Ectodermal cell (in vitro differentiated cells): Measurements from ENCODE around the gene SLC9A2.

ENCODE experiments used
- H3K27ac ChIP-seq: 2 replicates; pipeline ENCODE4 v1.7.0; 2013; ENCODE audit warnings: mild to moderate bottlenecking, low read depth, low read length; ENCODE audit not compliant: insufficient read depth, poor library complexity, severe bottlenecking
- H3K27me3 ChIP-seq: 2 replicates; pipeline ENCODE4 v1.7.0; 2013; ENCODE audit warnings: mild to moderate bottlenecking, low read length; ENCODE audit not compliant: insufficient read depth, control insufficient read depth, poor library complexity, severe bottlenecking
- H3K36me3 ChIP-seq: one replicate; pipeline ENCODE4 v1.7.0; 2013; ENCODE audit warnings: low read length; ENCODE audit not compliant: control insufficient read depth, insufficient read depth
- H3K4me1 ChIP-seq: one replicate; pipeline ENCODE4 v1.7.0; 2013; ENCODE audit warnings: low read length; ENCODE audit not compliant: control insufficient read depth, insufficient read depth
- H3K4me3 ChIP-seq: 2 replicates; pipeline ENCODE4 v1.7.0; 2013; ENCODE audit warnings: low read depth, low read length, control low read depth; ENCODE audit not compliant: insufficient read depth
- H3K9me3 ChIP-seq: 2 replicates; pipeline ENCODE4 v1.7.0; 2013; ENCODE audit warnings: mild to moderate bottlenecking, low read length, moderate library complexity; ENCODE audit not compliant: control insufficient read depth
- WGBS, 2 experiments: methylation state at CpG; one replicate each; pipeline ENCODE4 v1.1.7; 2013; ENCODE audit warnings: missing lambda C conversion rate in 2 of 2; 5-methylcytosine and 5-hydroxymethylcytosine counted together

SLC9A2 gene

DNA sequence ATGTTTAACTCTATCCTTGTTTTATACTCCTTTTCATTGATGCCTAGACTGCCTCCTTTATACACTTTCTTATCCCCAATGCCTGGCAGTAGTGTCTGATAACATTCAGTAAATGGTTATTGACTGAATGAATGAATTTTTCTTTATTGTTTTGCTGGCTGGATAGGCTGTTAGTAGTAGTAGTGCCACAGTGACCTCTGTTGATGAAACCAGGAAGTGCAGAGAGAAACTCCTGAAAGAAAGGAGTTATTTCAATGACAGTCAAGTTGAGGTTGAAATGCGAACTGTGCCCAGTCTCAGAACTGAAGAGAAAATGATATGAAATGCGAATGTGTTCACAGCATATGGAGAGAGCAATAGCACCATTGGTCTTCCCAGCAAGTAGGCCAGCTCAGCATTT is 26.8 kb upstream of the SLC9A2 start:
- Histone ChIP-seq H3K4me1 (no peaks in the 10 kb centered on the region), H3K27ac (no peak overlapping the region), H3K9me3 (no peaks in the 10 kb centered on the region), H3K4me3 (no peak overlapping the region), H3K27me3 (no peaks in the 10 kb centered on the region), H3K36me3 (no peaks in the 10 kb centered on the region)
- WGBS, 2 experiments = 91 to 98% methylated on average over 2 of the region's 2 CpGs

DNA sequence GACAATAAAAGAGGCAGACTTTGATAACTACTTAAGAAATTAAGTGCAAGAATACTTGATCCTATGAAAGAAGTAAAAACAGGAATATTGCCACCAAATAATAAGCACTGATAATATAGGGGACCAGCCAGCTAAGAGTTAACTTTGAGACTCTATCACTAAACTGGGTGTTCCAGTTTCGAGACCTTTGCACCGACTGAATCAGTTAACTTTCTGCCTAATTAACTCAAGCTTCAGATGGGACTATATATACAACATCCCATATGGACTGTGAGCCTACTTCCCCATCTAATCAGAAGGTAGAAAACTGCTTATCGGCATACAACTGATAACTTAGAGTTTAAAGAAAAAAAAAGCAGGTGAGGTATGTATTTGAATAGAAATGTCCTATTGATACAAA is 25.8 kb upstream of the SLC9A2 start:
- Histone ChIP-seq H3K9me3 (no peaks in the 10 kb centered on the region), H3K4me3 (no peak overlapping the region), H3K27ac (no peak overlapping the region), H3K27me3 (no peaks in the 10 kb centered on the region), H3K36me3 (no peaks in the 10 kb centered on the region), H3K4me1 (no peaks in the 10 kb centered on the region)
- WGBS, 2 experiments = 89 to 93% methylated on average over 2 to 3 of the region's 3 CpGs

DNA sequence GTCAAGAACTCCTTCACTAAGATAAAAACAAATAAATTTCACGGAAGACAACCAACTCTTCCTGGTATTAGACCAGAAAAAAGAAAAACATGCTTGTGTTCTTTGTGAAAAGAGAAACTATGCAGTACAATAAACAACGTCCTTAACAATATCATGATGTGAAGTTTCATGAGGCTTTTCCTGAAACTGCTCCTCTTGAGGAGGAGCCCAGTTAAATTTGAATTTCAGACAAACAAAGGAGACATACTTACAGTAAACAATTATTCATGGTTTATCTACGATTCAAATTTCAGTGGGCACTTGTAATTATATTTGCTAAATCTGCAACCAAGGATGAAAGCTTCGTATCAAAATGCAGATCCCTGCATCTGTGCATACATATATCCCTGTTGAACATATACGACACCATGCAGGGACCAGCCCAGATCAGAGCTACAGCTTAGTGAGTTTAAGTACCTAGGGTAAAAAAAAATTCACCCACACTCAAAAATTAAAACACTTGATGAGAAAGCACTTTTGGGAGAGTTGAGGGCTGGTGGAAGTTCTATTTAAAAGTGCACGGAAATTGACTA is 24.8 kb upstream of the SLC9A2 start:
- H3K27me3 ChIP-seq = no peaks in the 10 kb centered on the region
- 81 to 91% methylated on average over 3 to 6 of the region's 6 CpGs for WGBS, 2 experiments

DNA sequence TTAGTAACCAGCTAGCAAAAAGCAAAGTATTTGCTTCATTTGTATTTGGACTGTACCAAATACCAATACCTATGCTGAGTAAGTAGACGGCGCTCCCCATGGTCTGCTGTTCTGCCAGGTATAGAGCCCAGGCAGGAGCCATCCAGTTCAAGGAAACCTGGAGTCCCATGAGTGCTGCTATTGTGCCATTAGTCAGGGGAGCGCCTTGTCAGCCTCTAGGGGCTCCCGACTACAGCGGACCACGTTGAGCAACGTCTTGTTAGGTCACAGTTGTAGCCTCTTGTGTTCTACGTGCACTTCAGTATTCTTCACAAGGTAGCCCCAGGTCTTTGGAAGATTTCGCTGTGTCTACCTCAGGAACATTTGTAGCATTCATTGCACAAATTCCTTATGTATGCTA is 21.6 kb upstream of the SLC9A2 start:
- WGBS, 2 experiments = 70 to 72% methylated on average over 8 to 9 of the region's 9 CpGs
- no peaks in the 10 kb centered on the region for H3K36me3 ChIP-seq
- H3K9me3 ChIP-seq = no peaks in the 10 kb centered on the region
- H3K4me1 ChIP-seq = no peaks in the 10 kb centered on the region
- no peaks in the 10 kb centered on the region for H3K27me3 ChIP-seq
- no peak overlapping the region for H3K4me3 ChIP-seq
- no peak overlapping the region for H3K27ac ChIP-seq

More for the DNA sequence above, 24.8 kb upstream of the SLC9A2 start:
- no peak overlapping the region for H3K27ac ChIP-seq
- no peaks in the 10 kb centered on the region for H3K36me3 ChIP-seq
- no peaks in the 10 kb centered on the region for H3K4me1 ChIP-seq
- H3K9me3 ChIP-seq = no peaks in the 10 kb centered on the region
- no peak overlapping the region for H3K4me3 ChIP-seq

DNA sequence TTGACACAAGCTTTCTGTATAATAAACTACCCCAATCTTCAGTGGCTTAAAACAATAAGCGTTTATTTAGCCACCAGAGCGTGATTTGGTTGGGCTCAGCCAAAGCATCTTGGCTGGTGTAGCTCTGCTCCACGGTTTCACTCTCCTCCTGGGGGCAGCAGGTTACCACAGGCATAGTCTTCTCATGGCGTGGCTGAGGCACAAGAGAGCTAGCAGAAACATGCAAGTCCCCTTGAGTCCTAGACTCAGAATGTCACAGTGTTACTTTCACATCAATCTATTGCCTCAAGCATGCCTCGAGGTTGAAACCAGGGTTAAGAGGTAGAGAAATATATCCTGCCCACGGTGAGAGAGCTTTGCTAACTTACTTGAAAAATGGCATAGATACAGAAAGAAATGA is 19.9 kb upstream of the SLC9A2 start:
- Histone ChIP-seq H3K27me3 (no peaks in the 10 kb centered on the region), H3K27ac (no peak overlapping the region), H3K9me3 (no peaks in the 10 kb centered on the region), H3K36me3 (no peaks in the 10 kb centered on the region), H3K4me1 (no peaks in the 10 kb centered on the region), H3K4me3 (no peak overlapping the region)
- WGBS, 2 experiments = 73 to 75% methylated on average over 6 of the region's 6 CpGs

DNA sequence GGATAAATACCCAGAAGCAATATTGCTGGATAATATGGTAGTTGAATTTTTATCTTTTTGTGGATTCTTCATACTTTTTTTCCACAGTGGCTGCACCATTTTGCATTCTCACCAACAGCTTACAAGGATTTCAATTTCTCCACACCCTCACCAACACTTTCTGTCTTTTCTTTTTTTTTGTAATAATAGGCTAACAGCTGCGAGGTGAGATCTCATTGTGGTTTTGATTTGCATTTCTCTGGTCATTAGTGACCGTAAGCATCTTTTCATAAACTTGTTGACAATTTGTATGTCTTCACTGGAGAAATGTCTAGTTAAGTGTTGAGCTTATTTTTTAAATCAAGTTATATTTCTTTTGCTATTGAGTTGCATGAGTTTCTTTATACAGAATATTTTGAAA is 17.6 kb upstream of the SLC9A2 start:
- no peak overlapping the region for H3K4me3 ChIP-seq
- H3K27me3 ChIP-seq = no peaks in the 10 kb centered on the region
- no peaks in the 10 kb centered on the region for H3K4me1 ChIP-seq
- 91 to 100% methylated on average over 2 of the region's 2 CpGs for WGBS, 2 experiments
- H3K27ac ChIP-seq = no peak overlapping the region
- no peaks in the 10 kb centered on the region for H3K9me3 ChIP-seq
- H3K36me3 ChIP-seq = no peaks in the 10 kb centered on the region

DNA sequence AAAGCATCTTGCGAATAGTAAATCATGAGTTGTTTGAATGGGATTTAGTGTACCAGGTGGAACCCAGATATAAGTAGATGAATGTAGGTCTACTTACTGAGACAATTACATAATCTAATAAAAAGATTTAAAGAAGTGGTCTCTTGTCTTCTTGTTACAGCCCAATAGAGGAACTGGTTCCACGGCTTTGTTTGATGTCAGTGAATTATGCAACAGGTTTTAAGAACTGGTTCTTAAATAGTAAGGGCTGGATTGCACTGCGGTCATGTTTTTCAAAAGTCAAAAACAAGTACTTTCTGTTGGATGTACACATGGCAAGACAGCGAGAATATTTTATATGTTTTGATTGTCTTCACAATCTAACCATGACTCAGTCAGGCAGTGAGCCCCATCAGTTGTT is 15.4 kb upstream of the SLC9A2 start:
- Histone ChIP-seq H3K4me1 (no peaks in the 10 kb centered on the region), H3K27me3 (no peaks in the 10 kb centered on the region), H3K27ac (no peak overlapping the region), H3K4me3 (no peak overlapping the region), H3K36me3 (no peaks in the 10 kb centered on the region), H3K9me3 (no peaks in the 10 kb centered on the region)
- WGBS, 2 experiments = 95 to 98% methylated on average over 3 of the region's 4 CpGs

DNA sequence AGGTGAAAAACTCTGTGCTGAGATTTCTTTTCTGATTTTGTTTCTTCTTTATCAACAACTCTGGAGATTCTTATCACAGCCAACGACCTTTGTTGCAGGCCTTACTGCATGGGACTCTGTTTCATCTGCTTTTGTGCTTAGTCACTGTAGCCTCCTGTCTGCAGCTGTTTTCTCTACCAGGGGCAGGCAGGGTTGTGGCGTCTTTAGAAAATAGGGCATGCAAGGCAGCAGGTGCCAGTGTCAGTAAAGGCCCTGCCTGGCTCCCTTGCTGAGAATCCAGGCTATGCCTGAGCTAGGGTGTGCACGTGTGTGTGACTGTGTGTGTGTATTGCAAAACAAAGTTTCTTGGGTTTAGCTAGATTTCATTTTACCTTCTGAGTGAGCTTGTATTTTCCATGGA is 14.6 kb upstream of the SLC9A2 start:
- H3K36me3 ChIP-seq = no peaks in the 10 kb centered on the region
- no peaks in the 10 kb centered on the region for H3K4me1 ChIP-seq
- no peak overlapping the region for H3K4me3 ChIP-seq
- 54 to 55% methylated on average over 3 of the region's 3 CpGs for WGBS, 2 experiments
- H3K9me3 ChIP-seq = no peaks in the 10 kb centered on the region
- no peak overlapping the region for H3K27ac ChIP-seq
- H3K27me3 ChIP-seq = no peaks in the 10 kb centered on the region

DNA sequence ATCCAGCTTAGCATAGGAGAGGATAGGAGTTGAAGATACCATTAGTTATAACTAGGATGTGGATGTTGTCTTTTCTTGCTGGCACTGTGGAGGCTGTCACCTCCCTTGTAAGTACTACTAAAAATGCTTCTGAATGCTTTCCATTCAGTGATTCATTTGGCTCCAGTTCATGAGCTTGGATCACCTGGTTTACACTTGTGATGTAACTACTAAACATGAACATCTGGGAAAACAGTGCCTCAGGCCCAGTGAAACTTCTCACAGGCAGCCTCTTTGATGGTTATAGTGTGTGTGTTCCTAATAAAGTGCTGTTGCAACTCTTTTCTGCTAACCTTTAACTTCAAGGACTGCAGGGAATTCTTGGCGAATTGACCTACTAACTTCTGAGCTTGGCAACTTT is 13.0 kb upstream of the SLC9A2 start:
- Histone ChIP-seq H3K4me3 (no peak overlapping the region), H3K9me3 (no peaks in the 10 kb centered on the region), H3K27me3 (no peaks in the 10 kb centered on the region), H3K36me3 (no peaks in the 10 kb centered on the region), H3K27ac (no peak overlapping the region), H3K4me1 (no peaks in the 10 kb centered on the region)
- 88 to 95% methylated on average over 1 of the region's 1 CpG for WGBS, 2 experiments

DNA sequence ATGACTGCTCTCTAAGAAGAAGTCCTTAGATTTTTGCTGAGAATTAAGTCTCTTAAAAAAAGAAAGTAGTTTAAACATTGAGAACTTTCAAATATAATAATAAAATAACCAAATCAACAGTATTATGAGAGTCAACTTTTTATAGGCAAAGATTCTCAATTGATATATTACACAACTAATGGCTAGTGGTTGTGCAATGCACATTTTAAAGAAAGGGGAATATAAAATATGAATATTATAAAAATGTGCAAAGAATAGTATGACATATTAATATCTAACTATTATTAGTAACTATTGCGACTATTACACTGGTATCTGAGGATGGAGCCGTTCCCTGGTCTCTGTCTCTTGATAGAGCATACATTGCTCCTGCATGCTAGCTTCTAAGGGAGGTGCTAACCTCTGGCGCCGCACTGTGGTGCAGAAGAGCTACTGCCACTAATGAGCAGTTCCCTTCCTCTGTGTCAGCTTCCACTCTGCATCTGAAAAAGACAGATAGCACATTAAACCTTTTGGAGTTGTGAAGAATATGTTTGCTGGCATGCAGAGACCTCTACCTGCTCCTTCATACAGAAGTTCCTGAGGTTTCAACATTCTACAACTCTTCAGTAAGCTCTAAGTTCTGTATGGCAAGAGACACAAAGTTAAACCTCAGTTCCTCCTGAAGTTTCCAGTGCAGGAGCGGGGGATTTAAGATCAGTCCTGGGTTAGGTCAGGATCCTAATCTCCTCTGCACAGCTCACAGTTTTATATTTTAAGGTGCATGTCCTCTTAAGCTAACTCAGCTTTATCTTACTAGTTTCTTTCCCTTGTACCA is 3.5 kb upstream of the SLC9A2 start:
- 31 to 36% methylated on average over 5 of the region's 5 CpGs for WGBS, 2 experiments
- Histone ChIP-seq H3K4me3 (no peak overlapping the region), H3K27ac (no peak overlapping the region), H3K4me1 (peaks cover 3% of the 10 kb centered on the region), H3K27me3 (peaks cover 49% of the 10 kb centered on the region), H3K9me3 (no peaks in the 10 kb centered on the region), H3K36me3 (no peaks in the 10 kb centered on the region)
